Right atrium auricular region (tissue), 2 donors: ENCODE measurements around the gene PTX4. TPM values are rescaled to one million over a fixed set of nuclear protein-coding genes. Genes with fewer than 3 reads are reported as not detected.
A peak's percentile ranks its signal among the peaks of the same experiment; 100 is the strongest.

Experiments used
- DNase-seq: peaks from one replicate; pipeline ENCODE4 v3.0.0-alpha.2; 2019; ENCODE audit warnings: low spot score
- H3K27ac ChIP-seq, 2 donors: fragments of 200-600 bp; sonication (generic); 1 replicate in 1 of 2; 2 replicates in 1 of 2; pipeline ENCODE4 v1.5.1; 2016 to 2019
- H3K27me3 ChIP-seq, 2 donors: fragments of 200-600 bp; sonication (generic); one replicate each; pipeline versions ENCODE4 v1.5.1 to v1.6.0; 2017 to 2019
- H3K36me3 ChIP-seq: fragments of 200-600 bp; sonication (generic); one replicate; pipeline ENCODE4 v1.5.1; 2016
- H3K4me1 ChIP-seq, 2 donors: fragments of 200-600 bp; sonication (generic); one replicate each; pipeline versions ENCODE4 v1.5.1 to v1.6.0; 2017 to 2019
- H3K4me3 ChIP-seq, 2 donors: fragments of 200-600 bp; sonication (generic); 1 replicate in 1 of 2; 2 replicates in 1 of 2; pipeline ENCODE4 v1.5.1; 2017 to 2019; ENCODE audit warnings: mild to moderate bottlenecking in 1 of 2, moderate library complexity in 1 of 2
- H3K9me3 ChIP-seq, 2 donors: fragments of 200-600 bp; sonication (generic); one replicate each; pipeline ENCODE4 v1.5.1; 2019
- CTCF ChIP-seq, 2 donors: fragments of 200-600 bp; sonication (generic); IDR thresholded peaks; one replicate each; pipeline ENCODE4 v1.5.1; 2019; ENCODE audit warnings: antibody characterized with exemption in 2 of 2
- total RNA-seq, 2 donors: library from RNA; depleted of rRNA; stranded (reverse); fragments of >200 nt; gene quantifications; one replicate each; pipeline ENCODE4 v1.1.0, GENCODE V29; 2016

Gene PTX4
- total RNA-seq, 2 donors from 2014 or later = 0.24 TPM; not detected in 1

GRCh38 chr16:1526608-1527555, 38.1 kb upstream of the PTX4 start:
- DNase-seq = no peak
- Histone ChIP-seq H3K36me3 (no peaks in the 10 kb centered on the region), H3K4me3 (no peak overlapping the region), H3K9me3 (no peaks in the 10 kb centered on the region), H3K27me3 (no peaks in the 10 kb centered on the region), H3K27ac (peak overlapping the region in 1 of 2 donors; percentile 60), H3K4me1 (peaks cover 0 to 44% of the 10 kb centered on the region in 2 donors)
- no peak for TF ChIP-seq CTCF (IDR thresholded peaks at IDR 0.05)

GRCh38 chr16:1525871-1526607, 37.3 kb upstream of the PTX4 start:
- Histone ChIP-seq H3K36me3 (no peaks in the 10 kb centered on the region), H3K9me3 (no peaks in the 10 kb centered on the region), H3K4me1 (peaks cover 0 to 36% of the 10 kb centered on the region in 2 donors), H3K27me3 (no peaks in the 10 kb centered on the region), H3K27ac (no peak overlapping the region), H3K4me3 (no peak overlapping the region)
- no peak for DNase-seq
- TF ChIP-seq CTCF (IDR thresholded peaks at IDR 0.05) = no peak

DNA sequence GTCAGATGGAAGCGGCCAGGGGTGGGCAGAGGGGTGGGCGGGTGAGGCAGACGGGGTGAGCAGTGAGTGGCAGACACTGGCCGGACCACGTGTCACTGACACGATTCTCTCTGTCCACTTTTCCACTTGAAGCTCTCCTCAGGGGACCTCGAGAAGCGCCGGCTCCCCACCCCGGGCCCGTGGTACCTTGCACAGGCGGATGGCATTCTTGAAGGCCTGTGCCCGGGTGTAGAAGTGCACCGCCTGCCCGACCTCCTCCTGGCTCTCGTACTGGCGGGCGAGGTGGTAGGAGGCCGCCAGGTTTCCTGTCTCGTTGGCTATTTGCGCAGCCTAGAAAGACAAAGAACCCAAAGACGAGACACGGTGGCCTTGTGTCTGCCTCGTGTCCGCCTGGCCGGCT, 35.6 kb upstream of the PTX4 start:
- DNase-seq = no peak
- Histone ChIP-seq H3K4me3 (no peak overlapping the region), H3K4me1 (peaks cover 0 to 26% of the 10 kb centered on the region in 2 donors), H3K9me3 (no peaks in the 10 kb centered on the region), H3K27me3 (no peaks in the 10 kb centered on the region), H3K36me3 (peaks cover 10% of the 10 kb centered on the region), H3K27ac (no peak overlapping the region)
- no peak for TF ChIP-seq CTCF (IDR thresholded peaks at IDR 0.05)

DNA sequence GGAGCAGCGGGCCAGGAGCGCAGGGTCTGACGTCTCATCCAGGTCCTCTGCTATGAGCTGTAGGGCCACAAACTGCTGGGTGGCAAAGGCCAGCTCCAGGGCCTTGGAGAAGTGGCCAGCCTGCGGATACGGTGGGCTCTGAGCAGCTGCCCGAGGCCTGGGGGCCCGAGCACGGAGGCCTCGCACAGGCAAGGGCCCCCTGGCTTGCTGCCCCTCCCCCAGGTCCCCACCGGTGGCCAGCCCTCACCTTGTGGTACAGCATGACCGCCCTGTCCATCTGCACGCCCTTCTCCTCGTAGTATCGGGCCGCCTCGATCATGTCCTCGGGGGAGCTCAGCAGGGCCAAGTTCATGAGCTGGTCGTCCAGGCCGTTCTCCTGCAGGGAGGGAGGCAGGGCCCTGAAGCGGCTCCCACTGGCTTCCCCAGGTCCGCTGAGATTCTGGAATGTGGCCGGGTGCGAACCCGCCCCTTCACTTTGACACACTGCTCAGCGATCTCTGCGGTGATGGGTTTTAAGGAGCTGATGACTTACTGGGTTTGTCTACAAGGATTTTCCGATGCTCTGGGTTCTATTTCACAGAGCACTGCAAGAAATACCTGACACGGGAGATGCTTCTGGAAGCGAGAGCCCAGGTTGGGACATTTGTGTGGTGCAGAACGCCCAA, 35.0 kb upstream of the PTX4 start:
- Histone ChIP-seq H3K9me3 (no peaks in the 10 kb centered on the region), H3K27ac (no peak overlapping the region), H3K4me3 (no peak overlapping the region), H3K36me3 (peaks cover 10% of the 10 kb centered on the region), H3K4me1 (peaks cover 0 to 20% of the 10 kb centered on the region in 2 donors), H3K27me3 (no peaks in the 10 kb centered on the region)
- no peak for TF ChIP-seq CTCF (IDR thresholded peaks at IDR 0.05)
- no peak for DNase-seq

DNA sequence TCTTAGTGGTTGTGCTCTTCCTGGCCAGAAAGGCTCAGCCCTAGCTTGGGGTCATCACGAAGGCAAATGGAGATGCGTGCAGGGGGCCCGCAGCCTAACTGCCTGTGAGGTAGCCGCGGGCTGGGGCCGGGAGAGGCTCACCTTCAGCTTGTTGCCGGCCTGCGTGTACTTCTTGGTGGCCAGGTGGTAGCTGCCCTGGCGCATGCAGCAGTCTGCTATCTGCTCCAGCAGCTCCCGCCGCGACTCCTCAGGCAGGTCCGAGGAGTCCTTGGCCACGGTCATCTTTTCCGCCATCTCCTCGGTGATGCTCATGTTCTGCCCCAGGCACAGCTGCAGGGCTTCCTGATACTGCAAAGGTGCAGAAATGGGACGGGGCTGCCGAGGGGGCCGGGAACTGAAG, 31.7 kb upstream of the PTX4 start:
- TF ChIP-seq CTCF (IDR thresholded peaks at IDR 0.05) = no peak
- Histone ChIP-seq H3K4me1 (no peaks in the 10 kb centered on the region), H3K27ac (no peak overlapping the region), H3K9me3 (no peaks in the 10 kb centered on the region), H3K36me3 (peaks cover 10% of the 10 kb centered on the region), H3K27me3 (no peaks in the 10 kb centered on the region), H3K4me3 (no peak overlapping the region)
- no peak for DNase-seq
